ENCODE data around the gene EEF2.

GRCh38 chr19:4033028-4033956 is 48.0 kb upstream of the EEF2 start:
- TF ChIP-seq, protein P1, sequence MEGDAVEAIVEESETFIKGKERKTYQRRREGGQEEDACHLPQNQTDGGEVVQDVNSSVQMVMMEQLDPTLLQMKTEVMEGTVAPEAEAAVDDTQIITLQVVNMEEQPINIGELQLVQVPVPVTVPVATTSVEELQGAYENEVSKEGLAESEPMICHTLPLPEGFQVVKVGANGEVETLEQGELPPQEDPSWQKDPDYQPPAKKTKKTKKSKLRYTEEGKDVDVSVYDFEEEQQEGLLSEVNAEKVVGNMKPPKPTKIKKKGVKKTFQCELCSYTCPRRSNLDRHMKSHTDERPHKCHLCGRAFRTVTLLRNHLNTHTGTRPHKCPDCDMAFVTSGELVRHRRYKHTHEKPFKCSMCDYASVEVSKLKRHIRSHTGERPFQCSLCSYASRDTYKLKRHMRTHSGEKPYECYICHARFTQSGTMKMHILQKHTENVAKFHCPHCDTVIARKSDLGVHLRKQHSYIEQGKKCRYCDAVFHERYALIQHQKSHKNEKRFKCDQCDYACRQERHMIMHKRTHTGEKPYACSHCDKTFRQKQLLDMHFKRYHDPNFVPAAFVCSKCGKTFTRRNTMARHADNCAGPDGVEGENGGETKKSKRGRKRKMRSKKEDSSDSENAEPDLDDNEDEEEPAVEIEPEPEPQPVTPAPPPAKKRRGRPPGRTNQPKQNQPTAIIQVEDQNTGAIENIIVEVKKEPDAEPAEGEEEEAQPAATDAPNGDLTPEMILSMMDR (IDR thresholded peaks at IDR 0.05; ENCODE audit: low read length) = no peak
- TF ChIP-seq EZH2 (IDR thresholded peaks at IDR 0.05; ENCODE audit: borderline replicate concordance, low read length) = no peak
